ENCODE measurements around the gene PHF3. TPM values are rescaled to one million over a fixed set of nuclear protein-coding genes. Genes with fewer than 3 reads are reported as not detected.

Gene PHF3
- total RNA-seq, 1 experiment from 2014 or later = 66.6 TPM

DNA sequence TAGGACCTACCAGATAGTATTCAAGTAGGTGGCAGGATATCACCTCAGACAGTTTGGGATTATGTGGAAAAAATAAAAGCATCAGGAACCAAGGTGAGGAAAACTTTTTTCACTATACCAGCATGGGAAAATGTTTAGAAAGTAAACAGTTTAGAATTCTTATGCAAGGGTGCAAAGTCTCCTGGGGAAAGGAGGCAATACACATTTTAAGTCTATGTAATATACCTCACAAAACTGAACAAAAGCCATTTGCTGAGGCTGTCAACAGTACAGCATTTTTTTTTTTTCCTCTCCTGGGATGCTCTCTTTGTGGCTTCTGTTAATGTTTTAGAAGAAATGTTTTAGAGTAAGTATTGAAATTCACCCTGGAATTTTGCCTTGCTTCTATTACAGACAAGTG, 73.5 kb downstream of the PHF3 start:
- no peaks in the 10 kb centered on the region for H3K23me2 ChIP-seq (ENCODE audit: insufficient read length, low read depth, low read length, poor library complexity, severe bottlenecking)
- no peaks in the 10 kb centered on the region for H3K4me1 Mint-ChIP-seq
- no peak overlapping the region for H3K9ac ChIP-seq (ENCODE audit: extremely low read depth, insufficient read length, low read length)
- no peak overlapping the region for H3K14ac ChIP-seq (ENCODE audit: insufficient read depth, low read length)
- H3K4me3 Mint-ChIP-seq = no peak overlapping the region
- H3K79me2 ChIP-seq (ENCODE audit: insufficient read depth, low read length) = no peaks in the 10 kb centered on the region
- no peaks in the 10 kb centered on the region for H3K27me3 Mint-ChIP-seq (ENCODE audit: low read depth)
- no peak overlapping the region for H2BK12ac ChIP-seq (ENCODE audit: insufficient read length, low read depth, low read length)
- H3K4me1 ChIP-seq (ENCODE audit: insufficient read depth, low read length) = no peaks in the 10 kb centered on the region
- H3K79me1 ChIP-seq (ENCODE audit: insufficient read depth, low read depth, low read length, poor library complexity, severe bottlenecking) = no peaks in the 10 kb centered on the region
- no peak overlapping the region for H2BK5ac ChIP-seq (ENCODE audit: insufficient read length, low read length)
- no peak overlapping the region for H3K4ac ChIP-seq (ENCODE audit: low read depth, low read length)
- no peak overlapping the region for H3K27ac ChIP-seq (ENCODE audit: insufficient read length, low read depth, low read length)
- no peaks in the 10 kb centered on the region for H3K27me3 ChIP-seq (ENCODE audit: insufficient read depth, low read length)
- no peaks in the 10 kb centered on the region for H3K9me3 ChIP-seq (ENCODE audit: control insufficient read depth, low read depth, low read length)
- H3K9me3 Mint-ChIP-seq = no peaks in the 10 kb centered on the region
- H2AFZ ChIP-seq (ENCODE audit: low read length) = no peak overlapping the region
- no peak overlapping the region for H4K8ac ChIP-seq (replicated peaks; ENCODE audit: insufficient read length, low read depth, low read length)
- H3K27ac Mint-ChIP-seq = no peak overlapping the region
- no peak overlapping the region for H2AK5ac ChIP-seq (ENCODE audit: insufficient read length, low read length)
- H3K4me2 ChIP-seq (ENCODE audit: insufficient read depth, insufficient read length, low read length) = no peak overlapping the region
- no peak overlapping the region for H3K56ac ChIP-seq (ENCODE audit: insufficient read length, low read depth, low read length)
- TF ChIP-seq, protein P1, sequence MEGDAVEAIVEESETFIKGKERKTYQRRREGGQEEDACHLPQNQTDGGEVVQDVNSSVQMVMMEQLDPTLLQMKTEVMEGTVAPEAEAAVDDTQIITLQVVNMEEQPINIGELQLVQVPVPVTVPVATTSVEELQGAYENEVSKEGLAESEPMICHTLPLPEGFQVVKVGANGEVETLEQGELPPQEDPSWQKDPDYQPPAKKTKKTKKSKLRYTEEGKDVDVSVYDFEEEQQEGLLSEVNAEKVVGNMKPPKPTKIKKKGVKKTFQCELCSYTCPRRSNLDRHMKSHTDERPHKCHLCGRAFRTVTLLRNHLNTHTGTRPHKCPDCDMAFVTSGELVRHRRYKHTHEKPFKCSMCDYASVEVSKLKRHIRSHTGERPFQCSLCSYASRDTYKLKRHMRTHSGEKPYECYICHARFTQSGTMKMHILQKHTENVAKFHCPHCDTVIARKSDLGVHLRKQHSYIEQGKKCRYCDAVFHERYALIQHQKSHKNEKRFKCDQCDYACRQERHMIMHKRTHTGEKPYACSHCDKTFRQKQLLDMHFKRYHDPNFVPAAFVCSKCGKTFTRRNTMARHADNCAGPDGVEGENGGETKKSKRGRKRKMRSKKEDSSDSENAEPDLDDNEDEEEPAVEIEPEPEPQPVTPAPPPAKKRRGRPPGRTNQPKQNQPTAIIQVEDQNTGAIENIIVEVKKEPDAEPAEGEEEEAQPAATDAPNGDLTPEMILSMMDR (conservative IDR thresholded peaks at IDR 0.05) = no peak
- no peak overlapping the region for H3K23ac ChIP-seq (ENCODE audit: insufficient read length, low read depth, low read length)
- H2BK20ac ChIP-seq (ENCODE audit: low read depth, low read length, poor library complexity, severe bottlenecking) = no peak overlapping the region
- H2BK120ac ChIP-seq (ENCODE audit: low read depth, low read length, poor library complexity, severe bottlenecking) = no peak overlapping the region
- H2BK15ac ChIP-seq (ENCODE audit: low read depth, low read length) = no peak overlapping the region
- no peak overlapping the region for H4K5ac ChIP-seq (ENCODE audit: insufficient read length, low read depth, low read length)
- no peak overlapping the region for H3K18ac ChIP-seq (ENCODE audit: insufficient read length, low read depth, low read length)
- no peak overlapping the region for H3T11ph ChIP-seq (ENCODE audit: low read length)
- H4K91ac ChIP-seq (ENCODE audit: insufficient read length, low read depth, low read length) = no peak overlapping the region
- no peaks in the 10 kb centered on the region for H4K20me1 ChIP-seq (ENCODE audit: control insufficient read depth, insufficient read depth, insufficient read length)
- peaks cover 31 to 79% (median 68%) of the 10 kb centered on the region in 3 experiments; a peak in 6 of 7 replicates for H3K36me3 Mint-ChIP-seq (ENCODE audit: insufficient read depth in 1 of 3, low read depth in 3 of 3)
- DNase-seq = no peak

Data from H9 (cell line).